HCT116 (cell line): Measurements from ENCODE around the gene TP53. TPM values are rescaled to one million over a fixed set of nuclear protein-coding genes. Genes with fewer than 3 reads are reported as not detected.
"Not testable (repeated sequence)": the region's sequence is repeated elsewhere in the genome, so short reads cannot be mapped to it uniquely, and the experiment has no call there.

Experiments
- ATAC-seq: fragments of 200-7000 bp; cut with Tn5 transposase; 2 replicates; pipeline ENCODE4 v1.9.1; 2020; ENCODE audit warnings: mild to moderate bottlenecking, moderate library complexity
- BruUV-seq: library from RNA; stranded (reverse); fragments of 400-500 nt; replicated peaks from 2 replicates; lab custom pipeline; 2021; lab: Mats Ljungman, UMichigan
- CTCF ChIA-PET: fragments of 300-600 bp; sonication (Branson Sonifier 250); formaldehyde crosslinking; loops from one replicate; lab custom pipeline; 2021; ENCODE audit warnings: antibody characterized with exemption; lab: Charles Lee
- POLR2A ChIA-PET: fragments of 300-600, 350-600 bp; sonication (Branson Sonifier 250); formaldehyde crosslinking; loops from one replicate; lab custom pipeline; 2021; ENCODE audit warnings: antibody characterized with exemption; lab: Charles Lee
- RAD21 ChIA-PET, 2 experiments: fragments of 300-600 bp; sonication (Branson Sonifier 250); formaldehyde crosslinking; loops; one replicate each; lab custom pipeline; 2023; ENCODE audit warnings: low total read pairs in 2 of 2; ENCODE audit not compliant: uncharacterized antibody in 2 of 2, unreplicated experiment in 2 of 2, low non-redundant PET in 1 of 2; lab: Charles Lee
- DNase-seq: peaks from one replicate; pipeline ENCODE4 v3.0.0-alpha.2; 2010; ENCODE audit warnings: low read depth, low spot score
- H2AFZ ChIP-seq: fragments of 200-600 bp; shearing (Covaris generic), sonication (generic); 2 replicates; pipeline ENCODE4 v1.6.1; 2017; ENCODE audit warnings: low read depth, mixed run types, mixed read lengths, antibody characterized with exemption, low read length; ENCODE audit not compliant: poor library complexity, severe bottlenecking
- H3K27ac ChIP-seq: 2 replicates; pipeline ENCODE4 v1.5.1; 2012; ENCODE audit warnings: low read depth, low read length
- H3K27me3 ChIP-seq: fragments of 200-600 bp; sonication (generic); 2 replicates; pipeline ENCODE4 v1.6.1; 2016; ENCODE audit warnings: mixed run types, low read length, mixed read lengths; ENCODE audit not compliant: insufficient read depth
- H3K36me3 ChIP-seq, 2 experiments: fragments of 200-500 bp in 1 of 2; fragments of 200-600 bp in 1 of 2; sonication (Bioruptor generic) in 1 of 2; sonication (generic) in 1 of 2; 2 replicates each; pipeline versions ENCODE4 v1.5.1 to v1.6.1; 2014 to 2016; ENCODE audit warnings: low read length in 2 of 2, inconsistent platforms in 1 of 2, mixed read lengths in 1 of 2, mixed run types in 1 of 2; ENCODE audit not compliant: insufficient read depth in 2 of 2, control insufficient read depth in 1 of 2
- H3K4me1 ChIP-seq, 2 experiments: fragments of 200-600 bp in 1 of 2; sonication (generic) in 1 of 2; 2 replicates each; pipeline versions ENCODE4 v1.5.1 to v1.6.1; 2012 to 2017; ENCODE audit warnings: low read length in 2 of 2, inconsistent platforms in 1 of 2, mild to moderate bottlenecking in 1 of 2, mixed read lengths in 1 of 2, mixed run types in 1 of 2, moderate library complexity in 1 of 2; ENCODE audit not compliant: insufficient read depth in 2 of 2, control insufficient read depth in 1 of 2
- H3K4me2 ChIP-seq: fragments of 200-600 bp; sonication (generic); 2 replicates; pipeline ENCODE4 v1.6.1; 2017; ENCODE audit warnings: mixed run types, low read length, mixed read lengths
- H3K4me3 ChIP-seq, 2 experiments: fragments of 200-600 bp in 1 of 2; sonication (generic) in 1 of 2; replicated peaks in 1 of 2; 2 replicates each; pipeline ENCODE4 v1.5.1; 2011 to 2016; ENCODE audit warnings: low read length in 2 of 2, control low read depth in 1 of 2, low read depth in 1 of 2, mild to moderate bottlenecking in 1 of 2, mixed read lengths in 1 of 2, mixed run types in 1 of 2
- H3K79me2 ChIP-seq: fragments of 200-600 bp; sonication (generic); 2 replicates; pipeline ENCODE4 v1.6.1; 2017; ENCODE audit warnings: mild to moderate bottlenecking, mixed run types, low read length, moderate library complexity, mixed read lengths; ENCODE audit not compliant: insufficient read depth
- H3K9ac ChIP-seq: fragments of 200-600 bp; sonication (generic); 2 replicates; pipeline ENCODE4 v1.6.1; 2016; ENCODE audit warnings: low read length, mixed read lengths
- H3K9me2 ChIP-seq: fragments of 200-600 bp; sonication (generic), shearing (Covaris generic); 2 replicates; pipeline ENCODE4 v1.6.1; 2017; ENCODE audit warnings: mixed run types, mild to moderate bottlenecking, moderate library complexity; ENCODE audit not compliant: insufficient read depth
- H3K9me3 ChIP-seq, 2 experiments: fragments of 200-500 bp in 1 of 2; fragments of 200-600 bp in 1 of 2; sonication (Bioruptor generic) in 1 of 2; sonication (generic) in 1 of 2; 2 replicates each; pipeline ENCODE4 v1.6.1; 2014 to 2017; ENCODE audit warnings: low read length in 2 of 2, mixed read lengths in 2 of 2, inconsistent platforms in 1 of 2, low read depth in 1 of 2, mild to moderate bottlenecking in 1 of 2, mixed run types in 1 of 2, moderate library complexity in 1 of 2; ENCODE audit not compliant: control insufficient read depth in 1 of 2, insufficient read depth in 1 of 2
- H4K20me1 ChIP-seq: fragments of 200-600 bp; sonication (generic), shearing (Covaris generic); 2 replicates; pipeline ENCODE4 v1.6.1; 2017; ENCODE audit warnings: mixed run types, mild to moderate bottlenecking, moderate library complexity; ENCODE audit not compliant: insufficient read depth
- CBX3 ChIP-seq: IDR thresholded peaks from 2 replicates; pipeline ENCODE4 v1.6.1; 2012; ENCODE audit warnings: low read depth
- EGR1 ChIP-seq: IDR thresholded peaks from 2 replicates; pipeline ENCODE4 v1.6.1; 2012; ENCODE audit warnings: low read depth
- ELF1 ChIP-seq: IDR thresholded peaks from 2 replicates; pipeline ENCODE4 v1.6.1; 2012; ENCODE audit warnings: low read depth, borderline replicate concordance
- EZH2 ChIP-seq: fragments of 200-600 bp; sonication (generic); IDR thresholded peaks from 2 replicates; pipeline ENCODE4 v1.6.1; 2017; ENCODE audit warnings: antibody characterized with exemption, mixed run types
- FOSL1 ChIP-seq: IDR thresholded peaks from 2 replicates; pipeline ENCODE4 v1.6.1; 2012; ENCODE audit warnings: low read depth
- SIN3A ChIP-seq: IDR thresholded peaks from 2 replicates; pipeline ENCODE4 v1.6.1; 2012; ENCODE audit warnings: low read depth
- SP1 ChIP-seq: IDR thresholded peaks from 2 replicates; pipeline ENCODE4 v1.6.1; 2012; ENCODE audit warnings: low read depth
- SRF ChIP-seq: IDR thresholded peaks from 2 replicates; pipeline ENCODE4 v1.6.1; 2012; ENCODE audit warnings: low read depth
- YY1 ChIP-seq: IDR thresholded peaks from 2 replicates; pipeline ENCODE4 v1.6.1; 2011; ENCODE audit warnings: low read length, low read depth, moderate library complexity, mild to moderate bottlenecking; ENCODE audit not compliant: insufficient replicate concordance; ENCODE audit errors: extremely low read depth
- ZFX ChIP-seq: fragments of 450-650 bp; IDR thresholded peaks from 2 replicates; pipeline ENCODE4 v1.6.1; 2017
- intact Hi-C: fragments of 100-400 bp; cut with micrococcal nuclease; formaldehyde crosslinking; loops from 2 replicates; pipeline ENCODE4 v1.10.0; 2022
- total RNA-seq: library from RNA; stranded (reverse); gene quantifications from one replicate; pipeline ENCODE4 v1.2.1, GENCODE V29; 2021; ENCODE audit not compliant: unreplicated experiment
- TF ChIP-seq, protein P1 (sequence below): IDR thresholded peaks from 2 replicates; pipeline ENCODE4 v1.6.1; 2012

TP53 gene
- total RNA-seq, 1 experiment from 2014 or later: 110 TPM

DNA sequence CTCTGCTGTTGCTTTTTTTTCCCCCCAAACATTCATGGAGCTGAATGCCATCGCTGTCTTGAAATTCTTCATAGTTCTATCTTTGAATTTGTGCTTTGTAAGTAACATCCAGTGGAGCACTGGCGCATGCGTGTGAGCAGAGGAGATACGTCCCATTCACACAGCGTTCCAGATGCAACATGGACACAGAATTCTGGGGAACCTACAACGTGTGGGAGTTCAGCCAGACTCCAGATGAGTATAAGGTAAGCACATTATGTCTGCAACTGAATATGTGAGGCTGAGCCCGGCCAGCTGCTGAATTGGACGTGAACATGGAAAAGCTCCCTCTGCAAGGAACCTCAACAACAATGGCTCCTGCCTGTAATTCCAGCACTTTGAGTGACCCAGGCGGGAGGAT, 40.8 kb downstream of the TP53 start (continued):
- TF ChIP-seq EZH2: no peak
- no peak for TF ChIP-seq SIN3A
- TF ChIP-seq EGR1: no peak
- TF ChIP-seq ELF1: no peak
- TF ChIP-seq CBX3: no peak
- no peak for TF ChIP-seq SRF
- no peak for TF ChIP-seq SP1

DNA sequence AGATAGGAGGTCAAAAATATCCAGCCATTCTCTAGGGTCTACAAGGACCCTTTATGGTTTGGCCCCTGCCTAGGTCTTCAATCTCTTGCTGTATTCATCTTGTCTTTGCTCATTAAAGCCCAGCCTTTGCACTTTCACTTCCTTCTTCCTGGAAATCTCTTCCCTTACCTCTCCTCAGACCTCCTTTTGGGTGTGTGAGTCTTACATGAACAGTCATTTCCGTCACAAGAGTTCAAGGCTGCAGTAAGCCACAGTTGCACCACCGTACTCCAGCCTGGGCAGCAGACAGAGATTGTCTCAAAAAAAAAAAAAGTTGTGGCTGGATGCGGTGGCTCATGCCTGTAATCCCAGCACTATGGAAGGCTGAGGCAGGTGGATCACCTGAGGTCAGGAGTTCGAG, 42.5 kb downstream of the TP53 start:
- no peaks in the 10 kb centered on the region for H3K9me2 ChIP-seq
- H4K20me1 ChIP-seq: no peaks in the 10 kb centered on the region
- TF ChIP-seq FOSL1: no peak
- TF ChIP-seq, protein P1, sequence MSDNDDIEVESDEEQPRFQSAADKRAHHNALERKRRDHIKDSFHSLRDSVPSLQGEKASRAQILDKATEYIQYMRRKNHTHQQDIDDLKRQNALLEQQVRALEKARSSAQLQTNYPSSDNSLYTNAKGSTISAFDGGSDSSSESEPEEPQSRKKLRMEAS: no peak
- no peak for TF ChIP-seq YY1
- TF ChIP-seq ZFX: no peak
- TF ChIP-seq ELF1: no peak
- TF ChIP-seq EZH2: no peak
- TF ChIP-seq SRF: no peak
- TF ChIP-seq, all 23 proteins: peak for 0
- ATAC-seq (no peak), DNase-seq (no peak)
- Histone ChIP-seq H3K4me1 (no peaks in the 10 kb centered on the region), H2AFZ (no peak overlapping the region), H3K27ac (no peak overlapping the region), H3K4me3 (no peak overlapping the region), H3K27me3 (no peaks in the 10 kb centered on the region), H3K36me3 (no peaks in the 10 kb centered on the region), H3K4me2 (no peak overlapping the region), H3K79me2 (no peaks in the 10 kb centered on the region), H3K9ac (no peak overlapping the region), H3K9me3 (no peaks in the 10 kb centered on the region)
- ChIA-PET CTCF (no interaction called here), POLR2A (no interaction called here), RAD21 (no interaction called here)
- BruUV-seq: no TSS peak
- intact Hi-C loops: no loop called here

DNA sequence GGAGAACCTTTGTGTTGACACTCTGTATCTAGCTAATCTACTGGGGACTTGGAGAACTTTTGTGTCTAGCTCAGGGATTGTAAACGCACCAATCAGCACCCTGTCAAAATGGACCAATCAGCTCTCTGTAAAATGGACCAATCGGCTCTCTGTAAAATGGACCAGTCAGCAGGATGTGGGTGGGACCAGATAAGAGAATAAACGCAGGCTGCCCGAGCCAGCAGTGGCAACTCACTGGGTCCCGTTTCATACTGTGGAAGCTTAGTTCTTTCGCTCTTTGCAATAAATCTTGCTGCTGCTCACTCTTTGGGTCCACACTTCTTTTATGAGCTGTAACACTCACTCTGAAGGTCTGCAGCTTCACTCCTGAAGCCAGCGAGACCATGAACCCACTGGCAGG, 45.7 kb downstream of the TP53 start:
- H3K4me2 ChIP-seq, intact Hi-C loops, H3K9me3 ChIP-seq, H3K27ac ChIP-seq, H4K20me1 ChIP-seq, RAD21 ChIA-PET, ATAC-seq, H3K4me1 ChIP-seq, CTCF ChIA-PET, H3K9ac ChIP-seq, H3K9me2 ChIP-seq, DNase-seq, H3K27me3 ChIP-seq, H3K4me3 ChIP-seq, H2AFZ ChIP-seq, BruUV-seq, H3K36me3 ChIP-seq, H3K79me2 ChIP-seq: not testable (repeated sequence)
- POLR2A ChIA-PET: interaction anchor here (1.0 to 1.7 kb wide), 2 partner anchors 14 to 46 kb away, joined by 4 read pairs; partner anchors contain the start of genes SAT2, TP53 and WRAP53
